HCT116 (cell line): ENCODE measurements around the gene PNPLA8. TPM values are rescaled to one million over a fixed set of nuclear protein-coding genes. Genes with fewer than 3 reads are reported as not detected.

Experiments
- ATAC-seq: fragments of 200-7000 bp; cut with Tn5 transposase; 2 replicates; pipeline ENCODE4 v1.9.1; 2020; ENCODE audit warnings: mild to moderate bottlenecking, moderate library complexity
- BruUV-seq: library from RNA; stranded (reverse); fragments of 400-500 nt; replicated peaks from 2 replicates; lab custom pipeline; 2021; lab: Mats Ljungman, UMichigan
- CTCF ChIA-PET: fragments of 300-600 bp; sonication (Branson Sonifier 250); formaldehyde crosslinking; loops from one replicate; lab custom pipeline; 2021; ENCODE audit warnings: antibody characterized with exemption; lab: Charles Lee
- POLR2A ChIA-PET: fragments of 300-600, 350-600 bp; sonication (Branson Sonifier 250); formaldehyde crosslinking; loops from one replicate; lab custom pipeline; 2021; ENCODE audit warnings: antibody characterized with exemption; lab: Charles Lee
- RAD21 ChIA-PET, 2 experiments: fragments of 300-600 bp; sonication (Branson Sonifier 250); formaldehyde crosslinking; loops; one replicate each; lab custom pipeline; 2023; ENCODE audit warnings: low total read pairs in 2 of 2; ENCODE audit not compliant: uncharacterized antibody in 2 of 2, unreplicated experiment in 2 of 2, low non-redundant PET in 1 of 2; lab: Charles Lee
- DNase-seq: peaks from one replicate; pipeline ENCODE4 v3.0.0-alpha.2; 2010; ENCODE audit warnings: low read depth, low spot score
- H2AFZ ChIP-seq: fragments of 200-600 bp; shearing (Covaris generic), sonication (generic); 2 replicates; pipeline ENCODE4 v1.6.1; 2017; ENCODE audit warnings: low read depth, mixed run types, mixed read lengths, antibody characterized with exemption, low read length; ENCODE audit not compliant: poor library complexity, severe bottlenecking
- H3K27ac ChIP-seq: 2 replicates; pipeline ENCODE4 v1.5.1; 2012; ENCODE audit warnings: low read depth, low read length
- H3K27me3 ChIP-seq: fragments of 200-600 bp; sonication (generic); 2 replicates; pipeline ENCODE4 v1.6.1; 2016; ENCODE audit warnings: mixed run types, low read length, mixed read lengths; ENCODE audit not compliant: insufficient read depth
- H3K36me3 ChIP-seq, 2 experiments: fragments of 200-500 bp in 1 of 2; fragments of 200-600 bp in 1 of 2; sonication (Bioruptor generic) in 1 of 2; sonication (generic) in 1 of 2; 2 replicates each; pipeline versions ENCODE4 v1.5.1 to v1.6.1; 2014 to 2016; ENCODE audit warnings: low read length in 2 of 2, inconsistent platforms in 1 of 2, mixed read lengths in 1 of 2, mixed run types in 1 of 2; ENCODE audit not compliant: insufficient read depth in 2 of 2, control insufficient read depth in 1 of 2
- H3K4me1 ChIP-seq, 2 experiments: fragments of 200-600 bp in 1 of 2; sonication (generic) in 1 of 2; 2 replicates each; pipeline versions ENCODE4 v1.5.1 to v1.6.1; 2012 to 2017; ENCODE audit warnings: low read length in 2 of 2, inconsistent platforms in 1 of 2, mild to moderate bottlenecking in 1 of 2, mixed read lengths in 1 of 2, mixed run types in 1 of 2, moderate library complexity in 1 of 2; ENCODE audit not compliant: insufficient read depth in 2 of 2, control insufficient read depth in 1 of 2
- H3K4me2 ChIP-seq: fragments of 200-600 bp; sonication (generic); 2 replicates; pipeline ENCODE4 v1.6.1; 2017; ENCODE audit warnings: mixed run types, low read length, mixed read lengths
- H3K4me3 ChIP-seq, 2 experiments: fragments of 200-600 bp in 1 of 2; sonication (generic) in 1 of 2; replicated peaks in 1 of 2; 2 replicates each; pipeline ENCODE4 v1.5.1; 2011 to 2016; ENCODE audit warnings: low read length in 2 of 2, control low read depth in 1 of 2, low read depth in 1 of 2, mild to moderate bottlenecking in 1 of 2, mixed read lengths in 1 of 2, mixed run types in 1 of 2
- H3K79me2 ChIP-seq: fragments of 200-600 bp; sonication (generic); 2 replicates; pipeline ENCODE4 v1.6.1; 2017; ENCODE audit warnings: mild to moderate bottlenecking, mixed run types, low read length, moderate library complexity, mixed read lengths; ENCODE audit not compliant: insufficient read depth
- H3K9ac ChIP-seq: fragments of 200-600 bp; sonication (generic); 2 replicates; pipeline ENCODE4 v1.6.1; 2016; ENCODE audit warnings: low read length, mixed read lengths
- H3K9me2 ChIP-seq: fragments of 200-600 bp; sonication (generic), shearing (Covaris generic); 2 replicates; pipeline ENCODE4 v1.6.1; 2017; ENCODE audit warnings: mixed run types, mild to moderate bottlenecking, moderate library complexity; ENCODE audit not compliant: insufficient read depth
- H3K9me3 ChIP-seq, 2 experiments: fragments of 200-500 bp in 1 of 2; fragments of 200-600 bp in 1 of 2; sonication (Bioruptor generic) in 1 of 2; sonication (generic) in 1 of 2; 2 replicates each; pipeline ENCODE4 v1.6.1; 2014 to 2017; ENCODE audit warnings: low read length in 2 of 2, mixed read lengths in 2 of 2, inconsistent platforms in 1 of 2, low read depth in 1 of 2, mild to moderate bottlenecking in 1 of 2, mixed run types in 1 of 2, moderate library complexity in 1 of 2; ENCODE audit not compliant: control insufficient read depth in 1 of 2, insufficient read depth in 1 of 2
- H4K20me1 ChIP-seq: fragments of 200-600 bp; sonication (generic), shearing (Covaris generic); 2 replicates; pipeline ENCODE4 v1.6.1; 2017; ENCODE audit warnings: mixed run types, mild to moderate bottlenecking, moderate library complexity; ENCODE audit not compliant: insufficient read depth
- ATF3 ChIP-seq: IDR thresholded peaks from 2 replicates; pipeline ENCODE4 v1.6.1; 2012
- CEBPB ChIP-seq: IDR thresholded peaks from 2 replicates; pipeline ENCODE4 v1.6.1; 2012; ENCODE audit warnings: low read depth
- ELF1 ChIP-seq: IDR thresholded peaks from 2 replicates; pipeline ENCODE4 v1.6.1; 2012; ENCODE audit warnings: low read depth, borderline replicate concordance
- FOSL1 ChIP-seq: IDR thresholded peaks from 2 replicates; pipeline ENCODE4 v1.6.1; 2012; ENCODE audit warnings: low read depth
- POLR2AphosphoS5 ChIP-seq: IDR thresholded peaks from 2 replicates; pipeline ENCODE4 v1.6.1; 2011; ENCODE audit warnings: mild to moderate bottlenecking, low read depth, low read length, moderate library complexity
- RAD21 ChIP-seq: IDR thresholded peaks from 2 replicates; pipeline ENCODE4 v1.6.1; 2012; ENCODE audit warnings: low read depth, mild to moderate bottlenecking
- REST ChIP-seq: IDR thresholded peaks from 2 replicates; pipeline ENCODE4 v1.6.1; 2012; ENCODE audit warnings: low read depth
- SRF ChIP-seq: IDR thresholded peaks from 2 replicates; pipeline ENCODE4 v1.6.1; 2012; ENCODE audit warnings: low read depth
- TCF7L2 ChIP-seq: IDR thresholded peaks from 2 replicates; pipeline ENCODE4 v1.7.0; 2011; ENCODE audit warnings: borderline replicate concordance, inconsistent platforms; ENCODE audit not compliant: insufficient read depth, insufficient read length; ENCODE audit errors: extremely low read depth
- ZFX ChIP-seq: fragments of 450-650 bp; IDR thresholded peaks from 2 replicates; pipeline ENCODE4 v1.6.1; 2017
- intact Hi-C: fragments of 100-400 bp; cut with micrococcal nuclease; formaldehyde crosslinking; loops from 2 replicates; pipeline ENCODE4 v1.10.0; 2022
- total RNA-seq: library from RNA; stranded (reverse); gene quantifications from one replicate; pipeline ENCODE4 v1.2.1, GENCODE V29; 2021; ENCODE audit not compliant: unreplicated experiment
- TF ChIP-seq, protein P1 (sequence below): IDR thresholded peaks from 2 replicates; pipeline ENCODE4 v1.6.1; 2011; ENCODE audit warnings: mild to moderate bottlenecking, low read length, moderate library complexity; ENCODE audit not compliant: insufficient replicate concordance; ENCODE audit errors: extremely low read depth

Gene PNPLA8
- total RNA-seq, 1 experiment from 2014 or later: 12.9 TPM

DNA sequence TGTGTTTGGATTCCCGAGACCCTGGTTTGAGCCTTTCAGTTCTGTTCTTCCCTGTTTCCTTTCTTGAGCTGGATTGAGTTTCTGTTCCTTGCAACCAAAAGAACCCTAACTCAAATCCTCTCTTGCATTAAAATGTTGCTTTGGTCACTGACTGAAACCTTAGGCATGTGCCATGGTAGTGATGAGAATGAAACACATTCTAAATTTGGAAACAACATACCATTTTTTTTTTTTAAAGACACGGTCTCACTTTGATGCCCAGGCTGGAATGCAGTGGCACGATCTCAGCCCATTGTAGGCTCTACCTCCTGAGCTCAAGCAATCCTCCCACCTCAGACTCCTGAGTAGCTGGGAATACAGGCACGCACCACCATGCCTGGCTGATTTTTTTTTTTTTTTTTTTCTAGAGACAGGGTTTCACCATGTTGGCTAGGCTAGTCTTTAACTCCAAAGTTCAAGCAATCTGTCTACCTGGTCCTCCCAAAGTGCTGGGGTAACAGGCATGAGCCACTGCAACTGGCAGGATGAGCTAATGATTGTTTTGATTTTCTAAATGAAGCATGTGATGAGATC, 35.2 kb upstream of the PNPLA8 start:
- Histone ChIP-seq H3K9me3 (no peaks in the 10 kb centered on the region; a peak in 1 of 4 replicates), H3K9ac (no peak overlapping the region), H3K4me2 (no peak overlapping the region), H3K27me3 (no peaks in the 10 kb centered on the region), H4K20me1 (no peaks in the 10 kb centered on the region), H3K79me2 (peaks cover 7% of the 10 kb centered on the region), H3K27ac (no peak overlapping the region), H2AFZ (no peak overlapping the region), H3K4me3 (no peak overlapping the region), H3K36me3 (peaks cover 0 to 7% of the 10 kb centered on the region in 2 experiments; a peak in 1 of 4 replicates), H3K4me1 (no peaks in the 10 kb centered on the region), H3K9me2 (no peaks in the 10 kb centered on the region)
- no TSS peak for BruUV-seq
- intact Hi-C loops: no loop called here
- TF ChIP-seq TCF7L2 (no peak), REST (no peak), ATF3 (no peak), SRF (no peak), FOSL1 (no peak), RAD21 (no peak), CEBPB (no peak), ELF1 (no peak), ZFX (no peak), POLR2AphosphoS5 (no peak)
- TF ChIP-seq, protein P1, sequence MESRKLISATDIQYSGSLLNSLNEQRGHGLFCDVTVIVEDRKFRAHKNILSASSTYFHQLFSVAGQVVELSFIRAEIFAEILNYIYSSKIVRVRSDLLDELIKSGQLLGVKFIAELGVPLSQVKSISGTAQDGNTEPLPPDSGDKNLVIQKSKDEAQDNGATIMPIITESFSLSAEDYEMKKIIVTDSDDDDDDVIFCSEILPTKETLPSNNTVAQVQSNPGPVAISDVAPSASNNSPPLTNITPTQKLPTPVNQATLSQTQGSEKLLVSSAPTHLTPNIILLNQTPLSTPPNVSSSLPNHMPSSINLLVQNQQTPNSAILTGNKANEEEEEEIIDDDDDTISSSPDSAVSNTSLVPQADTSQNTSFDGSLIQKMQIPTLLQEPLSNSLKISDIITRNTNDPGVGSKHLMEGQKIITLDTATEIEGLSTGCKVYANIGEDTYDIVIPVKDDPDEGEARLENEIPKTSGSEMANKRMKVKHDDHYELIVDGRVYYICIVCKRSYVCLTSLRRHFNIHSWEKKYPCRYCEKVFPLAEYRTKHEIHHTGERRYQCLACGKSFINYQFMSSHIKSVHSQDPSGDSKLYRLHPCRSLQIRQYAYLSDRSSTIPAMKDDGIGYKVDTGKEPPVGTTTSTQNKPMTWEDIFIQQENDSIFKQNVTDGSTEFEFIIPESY: no peak
- RAD21 ChIA-PET: no interaction called here
- POLR2A ChIA-PET: no interaction called here
- DNase-seq: no peak
- CTCF ChIA-PET: no interaction called here
- no peak for ATAC-seq
